Caco-2 (cell line): ENCODE measurements around the gene LAMB3. TPM values are rescaled to one million over a fixed set of nuclear protein-coding genes. Genes with fewer than 3 reads are reported as not detected.

Source experiments
- BruUV-seq: library from RNA; stranded (reverse); fragments of 400-500 nt; replicated peaks from 2 replicates; lab custom pipeline; 2021; lab: Mats Ljungman, UMichigan
- CTCF ChIA-PET: fragments of 300-600 bp; sonication (Branson Sonifier 250); formaldehyde crosslinking; loops from one replicate; lab custom pipeline; 2022; ENCODE audit warnings: antibody characterized with exemption; lab: Charles Lee
- POLR2A ChIA-PET: fragments of 300-600 bp; sonication (Branson Sonifier 250); formaldehyde crosslinking; loops from one replicate; lab custom pipeline; 2022; ENCODE audit warnings: antibody characterized with exemption; lab: Charles Lee
- DNase-seq, 2 experiments: peaks; one replicate each; pipeline versions ENCODE4 v3.0.0 to v3.0.0-alpha.2; 2020 to 2022
- H3K27me3 ChIP-seq: replicated peaks from 2 replicates; pipeline ENCODE4 v1.6.0; 2011; ENCODE audit warnings: low read length; ENCODE audit not compliant: control insufficient read depth, insufficient read depth
- H3K36me3 ChIP-seq: 2 replicates; pipeline ENCODE4 v1.5.1; 2011; ENCODE audit warnings: low read length; ENCODE audit not compliant: control insufficient read depth, insufficient read depth
- H3K4me1 ChIP-seq: fragments of 250-450 bp; sonication (Bioruptor Pico); 2 replicates; pipeline ENCODE4 v1.5.1; 2020; ENCODE audit warnings: mild to moderate bottlenecking
- H3K4me3 ChIP-seq: 2 replicates; pipeline ENCODE4 v1.5.1; 2011; ENCODE audit warnings: low read depth, mild to moderate bottlenecking, control low read depth, low read length
- H3K9me3 ChIP-seq: fragments of 250-450 bp; sonication (Bioruptor Pico); 2 replicates; pipeline ENCODE4 v1.5.1; 2020; ENCODE audit warnings: mild to moderate bottlenecking, moderate library complexity
- H3K27ac Mint-ChIP-seq: one replicate; pipeline ENCODE4 v1.8.0; 2022; ENCODE audit warnings: mixed read lengths; ENCODE audit not compliant: unreplicated experiment
- H3K27me3 Mint-ChIP-seq: one replicate; pipeline ENCODE4 v1.8.0; 2022; ENCODE audit warnings: mixed read lengths; ENCODE audit not compliant: insufficient read depth, unreplicated experiment
- H3K36me3 Mint-ChIP-seq: one replicate; pipeline ENCODE4 v1.8.0; 2022; ENCODE audit warnings: mild to moderate bottlenecking, mixed read lengths; ENCODE audit not compliant: insufficient read depth, unreplicated experiment
- H3K4me1 Mint-ChIP-seq: one replicate; pipeline ENCODE4 v1.8.0; 2022; ENCODE audit warnings: low read depth, mixed read lengths; ENCODE audit not compliant: unreplicated experiment
- H3K4me3 Mint-ChIP-seq: one replicate; pipeline ENCODE4 v1.8.0; 2022; ENCODE audit warnings: mild to moderate bottlenecking, moderate library complexity, mixed read lengths; ENCODE audit not compliant: unreplicated experiment
- H3K9me3 Mint-ChIP-seq: one replicate; pipeline ENCODE4 v1.8.0; 2022; ENCODE audit warnings: mixed read lengths; ENCODE audit not compliant: unreplicated experiment
- intact Hi-C: fragments of 100-400 bp; cut with micrococcal nuclease; formaldehyde crosslinking; loops from one replicate; pipeline ENCODE4 v1.10.0; 2022; ENCODE audit not compliant: unreplicated experiment
- total RNA-seq: library from RNA; stranded (reverse); gene quantifications from 2 replicates; pipeline ENCODE4 v1.2.3, GENCODE V29; 2022
- TF ChIP-seq, protein P1 (sequence below), 2 experiments: fragments of 200-600 bp in 1 of 2; IDR thresholded peaks; 1 replicate in 1 of 2; 2 replicates in 1 of 2; pipeline versions ENCODE4 v1.5.1 to v1.8.0; 2011 to 2022; ENCODE audit warnings: antibody characterized with exemption in 1 of 2, control low read depth in 1 of 2, inconsistent platforms in 1 of 2, low read depth in 1 of 2, low read length in 1 of 2, mild to moderate bottlenecking in 1 of 2, moderate library complexity in 1 of 2; ENCODE audit not compliant: insufficient read depth in 1 of 2, severe bottlenecking in 1 of 2, unreplicated experiment in 1 of 2

Gene LAMB3
- total RNA-seq, 1 experiment from 2014 or later, result 125 TPM

DNA sequence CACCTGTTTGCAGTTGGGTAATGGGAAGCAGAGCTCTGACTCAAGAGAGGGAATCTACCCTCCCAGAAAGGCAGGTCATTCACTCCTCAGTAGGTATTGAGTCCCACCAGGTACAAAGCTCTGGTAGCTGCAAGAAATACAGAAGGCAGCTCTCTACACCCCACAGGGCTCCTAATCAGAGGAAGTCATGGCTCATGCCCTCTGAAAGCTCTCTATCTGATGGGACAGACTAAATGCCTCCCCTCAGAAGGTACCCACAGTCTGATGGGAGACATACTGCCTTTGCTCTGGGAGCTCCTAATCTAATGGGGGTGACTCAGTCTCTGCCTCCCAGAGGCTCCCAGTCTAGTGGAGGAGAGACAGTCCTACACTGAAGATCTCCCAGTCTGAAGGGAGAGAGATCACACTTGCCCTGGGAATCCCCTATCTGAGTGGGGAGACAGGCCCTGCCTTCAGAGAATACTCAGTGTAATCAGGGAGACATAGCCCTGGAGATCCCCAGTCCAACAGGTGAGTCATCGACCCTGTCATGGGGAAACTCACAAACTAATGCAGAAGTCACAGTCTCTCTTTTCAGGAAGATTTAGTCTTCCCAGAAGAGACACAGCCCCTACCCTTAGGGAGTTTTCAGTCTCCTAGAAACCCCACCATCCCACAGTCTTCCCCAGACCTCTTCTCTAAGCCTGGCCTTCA lies 45.0 kb downstream of the LAMB3 start:
- BruUV-seq, result no TSS peak
- no peaks in the 10 kb centered on the region for H3K36me3 Mint-ChIP-seq
- intact Hi-C loops, result no loop called here

DNA sequence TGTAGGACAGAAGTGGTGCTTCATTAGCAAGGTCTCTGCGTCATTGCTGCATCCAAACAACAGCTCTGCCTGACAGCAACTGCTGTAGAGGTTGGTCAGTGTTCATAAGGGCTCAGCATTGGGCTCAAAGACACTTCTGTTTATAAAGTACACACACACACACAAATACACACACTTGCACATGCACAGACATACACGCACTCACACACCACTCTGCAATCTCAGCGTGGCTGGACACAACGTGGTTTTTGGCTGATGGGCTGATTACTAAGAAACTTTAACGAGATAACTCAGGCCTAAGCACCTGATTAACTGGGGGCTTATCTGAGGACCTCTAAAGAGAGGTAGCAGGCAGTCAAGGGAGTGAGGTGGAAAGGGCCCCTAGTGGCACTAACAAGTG lies 48.3 kb downstream of the LAMB3 start:
- no peaks in the 10 kb centered on the region for H3K9me3 ChIP-seq
- CTCF ChIA-PET, result no interaction called here
- no TSS peak for BruUV-seq
- H3K4me3 Mint-ChIP-seq, result no peak overlapping the region
- intact Hi-C loops, result loop anchor here (2.0 kb wide), 1 partner anchor 27 kb away; no protein-coding TSS in a partner anchor
- H3K9me3 Mint-ChIP-seq, result no peaks in the 10 kb centered on the region
- H3K4me3 ChIP-seq, result no peak overlapping the region
- no peak for DNase-seq
- H3K27me3 ChIP-seq, result no peaks in the 10 kb centered on the region
- no peak overlapping the region for H3K27ac Mint-ChIP-seq
- POLR2A ChIA-PET, result no interaction called here
- peaks cover 8% of the 10 kb centered on the region for H3K27me3 Mint-ChIP-seq
- H3K4me1 Mint-ChIP-seq, result no peaks in the 10 kb centered on the region
- no peaks in the 10 kb centered on the region for H3K36me3 Mint-ChIP-seq
- TF ChIP-seq, protein P1, sequence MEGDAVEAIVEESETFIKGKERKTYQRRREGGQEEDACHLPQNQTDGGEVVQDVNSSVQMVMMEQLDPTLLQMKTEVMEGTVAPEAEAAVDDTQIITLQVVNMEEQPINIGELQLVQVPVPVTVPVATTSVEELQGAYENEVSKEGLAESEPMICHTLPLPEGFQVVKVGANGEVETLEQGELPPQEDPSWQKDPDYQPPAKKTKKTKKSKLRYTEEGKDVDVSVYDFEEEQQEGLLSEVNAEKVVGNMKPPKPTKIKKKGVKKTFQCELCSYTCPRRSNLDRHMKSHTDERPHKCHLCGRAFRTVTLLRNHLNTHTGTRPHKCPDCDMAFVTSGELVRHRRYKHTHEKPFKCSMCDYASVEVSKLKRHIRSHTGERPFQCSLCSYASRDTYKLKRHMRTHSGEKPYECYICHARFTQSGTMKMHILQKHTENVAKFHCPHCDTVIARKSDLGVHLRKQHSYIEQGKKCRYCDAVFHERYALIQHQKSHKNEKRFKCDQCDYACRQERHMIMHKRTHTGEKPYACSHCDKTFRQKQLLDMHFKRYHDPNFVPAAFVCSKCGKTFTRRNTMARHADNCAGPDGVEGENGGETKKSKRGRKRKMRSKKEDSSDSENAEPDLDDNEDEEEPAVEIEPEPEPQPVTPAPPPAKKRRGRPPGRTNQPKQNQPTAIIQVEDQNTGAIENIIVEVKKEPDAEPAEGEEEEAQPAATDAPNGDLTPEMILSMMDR (IDR thresholded peaks at IDR 0.05; ENCODE audit: insufficient read depth in 1 of 2, low read depth in 1 of 2, low read length in 1 of 2, severe bottlenecking in 1 of 2, unreplicated experiment in 1 of 2), result no peak
- H3K36me3 ChIP-seq, result no peaks in the 10 kb centered on the region
- H3K4me1 ChIP-seq, result no peaks in the 10 kb centered on the region

More for the DNA sequence above, 45.0 kb downstream of the LAMB3 start:
- no peaks in the 10 kb centered on the region for H3K9me3 ChIP-seq
- H3K4me3 Mint-ChIP-seq, result no peak overlapping the region
- no peaks in the 10 kb centered on the region for H3K9me3 Mint-ChIP-seq
- ChIA-PET CTCF (interaction anchor here (0.8 kb wide), 2 partner anchors 17 to 38 kb away, joined by 3 to 4 read pairs; no protein-coding TSS in a partner anchor), POLR2A (no interaction called here)
- TF ChIP-seq, protein P1 (IDR thresholded peaks at IDR 0.05; ENCODE audit: insufficient read depth in 1 of 2, low read depth in 1 of 2, low read length in 1 of 2, severe bottlenecking in 1 of 2, unreplicated experiment in 1 of 2), result no peak
- no peaks in the 10 kb centered on the region for H3K36me3 ChIP-seq
- no peak overlapping the region for H3K4me3 ChIP-seq
- no peaks in the 10 kb centered on the region for H3K27me3 Mint-ChIP-seq
- DNase-seq, result no peak
- H3K4me1 Mint-ChIP-seq, result no peaks in the 10 kb centered on the region
- H3K27me3 ChIP-seq, result no peaks in the 10 kb centered on the region
- H3K27ac Mint-ChIP-seq, result no peak overlapping the region
- peaks cover 14% of the 10 kb centered on the region for H3K4me1 ChIP-seq

DNA sequence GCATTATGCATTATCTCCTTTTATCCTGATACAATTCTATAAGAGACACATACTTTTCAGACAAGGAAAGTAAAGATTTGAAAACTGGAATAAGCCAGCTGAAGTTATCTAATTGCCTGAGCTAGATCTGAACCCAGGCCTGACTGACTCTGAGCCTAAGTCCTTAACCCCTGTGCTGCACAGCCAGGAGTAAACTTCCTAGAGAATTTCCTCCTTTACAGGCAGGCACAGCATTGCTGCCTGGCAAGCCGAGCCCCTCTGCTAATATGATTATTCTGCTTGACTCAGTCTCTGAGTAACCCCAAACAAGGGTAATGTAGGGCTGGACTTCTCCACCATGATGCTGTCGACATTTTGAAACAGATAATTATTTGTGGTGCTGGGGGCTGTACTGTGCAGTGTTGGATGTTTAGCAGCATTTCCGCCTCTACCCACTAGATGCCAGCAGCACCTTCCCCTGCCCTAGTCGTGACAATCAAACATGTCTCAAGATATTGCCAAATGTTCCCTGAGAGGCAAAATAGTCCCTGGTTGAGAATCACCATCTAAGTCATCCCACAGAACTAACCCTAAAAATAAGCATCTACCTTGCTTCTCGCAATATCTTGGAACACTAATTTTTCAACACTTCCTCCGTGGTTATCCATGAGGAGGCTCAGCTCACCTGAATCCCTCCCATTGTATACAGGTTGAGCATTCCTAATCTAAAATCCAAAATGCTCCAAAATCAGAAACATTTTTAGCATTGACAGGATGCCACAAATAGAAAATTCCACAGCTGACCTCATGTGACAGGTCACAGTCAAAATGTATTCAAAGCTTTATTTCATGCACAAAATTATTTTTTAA lies 50.2 kb downstream of the LAMB3 start:
- no peaks in the 10 kb centered on the region for H3K4me1 ChIP-seq
- intact Hi-C loops, result loop anchor here (1.0 to 2.0 kb wide), 3 partner anchors 25 to 145 kb away; no protein-coding TSS in a partner anchor
- TF ChIP-seq, protein P1 (IDR thresholded peaks at IDR 0.05; ENCODE audit: insufficient read depth in 1 of 2, low read depth in 1 of 2, low read length in 1 of 2, severe bottlenecking in 1 of 2, unreplicated experiment in 1 of 2), result peak; percentile 75 to 80
- H3K4me3 ChIP-seq, result no peak overlapping the region
- no TSS peak for BruUV-seq
- H3K27me3 ChIP-seq, result no peaks in the 10 kb centered on the region
- H3K4me1 Mint-ChIP-seq, result no peaks in the 10 kb centered on the region
- H3K36me3 ChIP-seq, result no peaks in the 10 kb centered on the region
- DNase-seq, result peak in 1 of 2 experiments; percentile 47
- H3K27me3 Mint-ChIP-seq, result peaks cover 8% of the 10 kb centered on the region
- no peaks in the 10 kb centered on the region for H3K36me3 Mint-ChIP-seq
- H3K9me3 ChIP-seq, result no peaks in the 10 kb centered on the region
- H3K9me3 Mint-ChIP-seq, result no peaks in the 10 kb centered on the region
- CTCF ChIA-PET, result interaction anchor here (1.0 to 1.9 kb wide), 2 partner anchors 25 to 90 kb away, joined by 3 to 6 read pairs; no protein-coding TSS in a partner anchor
- no peak overlapping the region for H3K4me3 Mint-ChIP-seq
- no peak overlapping the region for H3K27ac Mint-ChIP-seq
- POLR2A ChIA-PET, result no interaction called here
